Measurements from ENCODE around the gene RANBP9.

DNA sequence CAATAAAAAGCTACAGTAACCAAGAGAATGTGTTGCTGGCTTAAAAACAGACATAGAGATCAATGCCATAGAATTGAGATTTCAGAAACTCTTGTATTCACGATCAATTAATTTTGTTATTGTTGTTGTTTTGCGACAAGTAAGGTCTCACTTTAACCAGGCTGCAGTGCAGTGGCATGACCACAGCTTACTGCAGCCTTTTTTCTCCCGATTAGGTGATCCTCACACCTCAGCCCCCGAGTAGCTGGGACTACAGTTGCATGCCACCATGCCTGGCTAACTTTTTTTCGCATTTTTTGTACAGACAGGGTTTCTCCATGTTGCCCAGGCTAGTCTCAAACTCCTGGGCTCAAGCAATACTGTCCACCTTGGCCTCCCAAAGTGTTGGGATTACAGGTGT lies 42.2 kb downstream of the RANBP9 start:
- TF ChIP-seq, protein P1, sequence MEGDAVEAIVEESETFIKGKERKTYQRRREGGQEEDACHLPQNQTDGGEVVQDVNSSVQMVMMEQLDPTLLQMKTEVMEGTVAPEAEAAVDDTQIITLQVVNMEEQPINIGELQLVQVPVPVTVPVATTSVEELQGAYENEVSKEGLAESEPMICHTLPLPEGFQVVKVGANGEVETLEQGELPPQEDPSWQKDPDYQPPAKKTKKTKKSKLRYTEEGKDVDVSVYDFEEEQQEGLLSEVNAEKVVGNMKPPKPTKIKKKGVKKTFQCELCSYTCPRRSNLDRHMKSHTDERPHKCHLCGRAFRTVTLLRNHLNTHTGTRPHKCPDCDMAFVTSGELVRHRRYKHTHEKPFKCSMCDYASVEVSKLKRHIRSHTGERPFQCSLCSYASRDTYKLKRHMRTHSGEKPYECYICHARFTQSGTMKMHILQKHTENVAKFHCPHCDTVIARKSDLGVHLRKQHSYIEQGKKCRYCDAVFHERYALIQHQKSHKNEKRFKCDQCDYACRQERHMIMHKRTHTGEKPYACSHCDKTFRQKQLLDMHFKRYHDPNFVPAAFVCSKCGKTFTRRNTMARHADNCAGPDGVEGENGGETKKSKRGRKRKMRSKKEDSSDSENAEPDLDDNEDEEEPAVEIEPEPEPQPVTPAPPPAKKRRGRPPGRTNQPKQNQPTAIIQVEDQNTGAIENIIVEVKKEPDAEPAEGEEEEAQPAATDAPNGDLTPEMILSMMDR (IDR thresholded peaks at IDR 0.05) = no peak
- no peak for TF ChIP-seq POLR2A (IDR thresholded peaks at IDR 0.05)

Data from body of pancreas (tissue), 4 donors.